Measurements from ENCODE around the gene CCL8. TPM values are rescaled to one million over a fixed set of nuclear protein-coding genes. Genes with fewer than 3 reads are reported as not detected.

The CCL8 gene
- total and polyA plus RNA-seq, 7 donors = 1.6 to 12.5 (median 4.5) TPM; not detected in 3

- WGBS, 2 donors = 85 to 89% methylated on average over 7 of the region's 7 CpGs
- H3K4me1 ChIP-seq = peaks cover 0 to 20% (median 9%) of the 10 kb centered on the region in 4 donors
- TF ChIP-seq CTCF (IDR thresholded peaks at IDR 0.05) = no peak
- TF ChIP-seq EP300 (IDR thresholded peaks at IDR 0.05) = no peak
- TF ChIP-seq POLR2AphosphoS5 (IDR thresholded peaks at IDR 0.05) = no peak
- no peak for TF ChIP-seq POLR2A (IDR thresholded peaks at IDR 0.05)
- no peak for DNase-seq
- no peaks in the 10 kb centered on the region for H3K9me3 ChIP-seq
- intact Hi-C loops (cut with DNase I) = no loop called here
- no peaks in the 10 kb centered on the region for H3K36me3 ChIP-seq
- no peak overlapping the region for H3K4me3 ChIP-seq
- no peaks in the 10 kb centered on the region for H3K27me3 ChIP-seq
- no peak overlapping the region for H3K27ac ChIP-seq
Observed at GRCh38 chr17:34311291-34311690, 7.9 kb upstream of the CCL8 start.

- WGBS, 2 donors = 23 to 51% methylated on average over 5 of the region's 5 CpGs
- H3K4me1 ChIP-seq = peaks cover 0 to 13% (median 2%) of the 10 kb centered on the region in 4 donors
- no peak for DNase-seq
- no peaks in the 10 kb centered on the region for H3K9me3 ChIP-seq
- H3K4me3 ChIP-seq = no peak overlapping the region
- intact Hi-C loops (cut with DNase I) = no loop called here
- H3K27me3 ChIP-seq = no peaks in the 10 kb centered on the region
- H3K27ac ChIP-seq = peak overlapping the region; percentile 60 to 72 (median 65)
- H3K36me3 ChIP-seq = no peaks in the 10 kb centered on the region
- TF ChIP-seq POLR2AphosphoS5 (IDR thresholded peaks at IDR 0.05) = peak; percentile 64 to 82 (median 74)
- TF ChIP-seq CTCF (IDR thresholded peaks at IDR 0.05) = no peak
- TF ChIP-seq EP300 (IDR thresholded peaks at IDR 0.05) = peak in 3 of 4 donors; percentile 6 to 45 (median 17)
- TF ChIP-seq POLR2A (IDR thresholded peaks at IDR 0.05) = no peak
Observed at GRCh38 chr17:34312080-34312479, 7.2 kb upstream of the CCL8 start.

GRCh38 chr17:34313164-34313563 is 6.1 kb upstream of the CCL8 start:
- intact Hi-C loops (cut with DNase I) = no loop called here
- H3K9me3 ChIP-seq = no peaks in the 10 kb centered on the region
- DNase-seq = no peak
- H3K27ac ChIP-seq = peak overlapping the region; percentile 60 to 72 (median 65)
- H3K36me3 ChIP-seq = no peaks in the 10 kb centered on the region
- WGBS, 2 donors = 77 to 87% methylated on average over 4 of the region's 4 CpGs
- no peak overlapping the region for H3K4me3 ChIP-seq
- H3K4me1 ChIP-seq = peaks cover 0 to 4% (median 2%) of the 10 kb centered on the region in 4 donors
- TF ChIP-seq POLR2A (IDR thresholded peaks at IDR 0.05) = no peak
- peak in 1 of 4 donors; percentile 7 for TF ChIP-seq EP300 (IDR thresholded peaks at IDR 0.05)
- no peak for TF ChIP-seq CTCF (IDR thresholded peaks at IDR 0.05)
- TF ChIP-seq POLR2AphosphoS5 (IDR thresholded peaks at IDR 0.05) = peak; percentile 41 to 72 (median 66)
- no peaks in the 10 kb centered on the region for H3K27me3 ChIP-seq

- DNase-seq = peak; percentile 73
- peak overlapping the region; percentile 18 to 72 (median 64) for H3K27ac ChIP-seq
- TF ChIP-seq POLR2AphosphoS5 (IDR thresholded peaks at IDR 0.05) (peak; percentile 26 to 59 (median 54)), CTCF (IDR thresholded peaks at IDR 0.05) (no peak)
- 47 to 63% methylated on average over 4 of the region's 4 CpGs for WGBS, 2 donors
- no peaks in the 10 kb centered on the region for H3K27me3 ChIP-seq
- no peak overlapping the region for H3K4me3 ChIP-seq
- H3K9me3 ChIP-seq = no peaks in the 10 kb centered on the region
- intact Hi-C loops (cut with DNase I) = no loop called here
- H3K4me1 ChIP-seq = peaks cover 0 to 4% (median 2%) of the 10 kb centered on the region in 4 donors
- H3K36me3 ChIP-seq = no peaks in the 10 kb centered on the region
Observed at GRCh38 chr17:34314279-34314678, 5.0 kb upstream of the CCL8 start.

- Histone ChIP-seq H3K9me3 (no peaks in the 10 kb centered on the region), H3K4me1 (peaks cover 0 to 4% (median 2%) of the 10 kb centered on the region in 4 donors), H3K4me3 (no peak overlapping the region), H3K36me3 (no peaks in the 10 kb centered on the region), H3K27me3 (no peaks in the 10 kb centered on the region), H3K27ac (no peak overlapping the region)
- WGBS, 2 donors = 47 to 73% methylated on average over 3 of the region's 3 CpGs
- intact Hi-C loops (cut with DNase I) = no loop called here
- no peak for DNase-seq
- TF ChIP-seq POLR2AphosphoS5 (IDR thresholded peaks at IDR 0.05) (no peak), POLR2A (IDR thresholded peaks at IDR 0.05) (no peak)
Observed at GRCh38 chr17:34318474-34318873, 761 bp upstream of the CCL8 start.

Measured in sigmoid colon (tissue), 7 donors.